Naive thymus-derived CD4-positive, alpha-beta T cell (primary cell): ENCODE data around the gene ARHGAP10. TPM values are rescaled to one million over a fixed set of nuclear protein-coding genes. Genes with fewer than 3 reads are reported as not detected.

Experiments
- ATAC-seq: fragments of 150-1000 bp; cut with Tn5 transposase; 2 replicates; pipeline ENCODE4 v1.10.0; 2021; ENCODE audit warnings: mild to moderate bottlenecking, moderate library complexity
- CTCF ChIA-PET: fragments of 350-600 bp; sonication (Branson Sonifier 250); formaldehyde crosslinking; loops from one replicate; lab custom pipeline; 2021; ENCODE audit warnings: antibody characterized with exemption; lab: Charles Lee
- POLR2A ChIA-PET: fragments of 350-600 bp; sonication (Branson Sonifier 250); formaldehyde crosslinking; loops from one replicate; lab custom pipeline; 2021; ENCODE audit warnings: antibody characterized with exemption, inconsistent platforms; lab: Charles Lee
- DNase-seq, 9 donors: peaks; one replicate each; pipeline versions ENCODE4 v3.0.0 to v3.0.0-alpha.2; 2020 to 2022; ENCODE audit warnings: mixed read lengths in 1 of 9
- H3K27ac ChIP-seq: one replicate; pipeline ENCODE4 v1.7.0; 2013; ENCODE audit warnings: mild to moderate bottlenecking, low read depth, low read length, moderate library complexity
- H3K27me3 ChIP-seq, 2 donors: one replicate each; pipeline ENCODE4 v1.7.0; 2013; ENCODE audit warnings: low read length in 2 of 2, mild to moderate bottlenecking in 2 of 2, moderate library complexity in 2 of 2; ENCODE audit not compliant: control insufficient read depth in 2 of 2, insufficient read depth in 2 of 2
- H3K36me3 ChIP-seq, 3 experiments: 1 replicate in 2 of 3; 2 replicates in 1 of 3; pipeline ENCODE4 v1.7.0; 2013; ENCODE audit warnings: low read length in 3 of 3, mild to moderate bottlenecking in 3 of 3, moderate library complexity in 1 of 3; ENCODE audit not compliant: insufficient read depth in 3 of 3, control insufficient read depth in 2 of 3
- H3K4me1 ChIP-seq, 2 donors: one replicate each; pipeline ENCODE4 v1.7.0; 2013; ENCODE audit warnings: low read length in 2 of 2, mild to moderate bottlenecking in 2 of 2, moderate library complexity in 1 of 2; ENCODE audit not compliant: control insufficient read depth in 2 of 2, insufficient read depth in 2 of 2
- H3K4me3 ChIP-seq: 2 replicates; pipeline ENCODE4 v1.7.0; 2013; ENCODE audit warnings: mild to moderate bottlenecking, low read length
- H3K9me3 ChIP-seq, 3 experiments: 1 replicate in 2 of 3; 2 replicates in 1 of 3; pipeline ENCODE4 v1.7.0; 2013; ENCODE audit warnings: low read length in 3 of 3; ENCODE audit not compliant: control insufficient read depth in 2 of 3
- H3K27ac Mint-ChIP-seq, 9 donors: one replicate each; pipeline ENCODE4 v1.8.0; 2020 to 2022; ENCODE audit warnings: mixed read lengths in 9 of 9, mild to moderate bottlenecking in 8 of 9, moderate library complexity in 5 of 9, inconsistent platforms in 2 of 9
- H3K27me3 Mint-ChIP-seq, 5 donors: one replicate each; pipeline ENCODE4 v1.8.0; 2021 to 2022; ENCODE audit warnings: mixed read lengths in 5 of 5, mild to moderate bottlenecking in 1 of 5
- H3K36me3 Mint-ChIP-seq, 5 donors: one replicate each; pipeline ENCODE4 v1.8.0; 2020 to 2022; ENCODE audit warnings: mixed read lengths in 5 of 5, mild to moderate bottlenecking in 3 of 5, inconsistent platforms in 1 of 5
- H3K4me1 Mint-ChIP-seq, 7 donors: one replicate each; pipeline ENCODE4 v1.8.0; 2020 to 2022; ENCODE audit warnings: mixed read lengths in 7 of 7, mild to moderate bottlenecking in 3 of 7, inconsistent platforms in 1 of 7
- H3K4me3 Mint-ChIP-seq, 10 donors: one replicate each; pipeline ENCODE4 v1.8.0; 2020 to 2022; ENCODE audit warnings: mild to moderate bottlenecking in 10 of 10, mixed read lengths in 10 of 10, moderate library complexity in 6 of 10, inconsistent platforms in 2 of 10
- H3K9me3 Mint-ChIP-seq, 11 donors: one replicate each; pipeline ENCODE4 v1.8.0; 2020 to 2022; ENCODE audit warnings: mixed read lengths in 11 of 11, mild to moderate bottlenecking in 4 of 11, inconsistent platforms in 1 of 11, moderate library complexity in 1 of 11
- intact Hi-C, 2 donors: fragments of 100-400 bp; cut with micrococcal nuclease; formaldehyde crosslinking; loops; one replicate each; pipeline ENCODE4 v1.15.1; 2023
- polyA plus RNA-seq, 2 donors: library from polyadenylated mRNA; unstranded; fragments of 300-500 nt; fragmentation: Illumina TruSeq; gene quantifications; one replicate each; pipeline ENCODE4 v1.2.3, GENCODE V29; 2021
- total RNA-seq, 6 experiments: library from RNA in 5 of 6; stranded (reverse) in 5 of 6; gene quantifications; 1 replicate in 5 of 6; 2 replicates in 1 of 6; pipeline ENCODE4 v1.2.3 and lab custom pipeline; 2021 to 2026

Gene ARHGAP10
- total and polyA plus RNA-seq, 7 experiments from 2014 or later = 1.9 to 8.5 (median 3.0) TPM

- Histone ChIP-seq H3K36me3 (no peaks in the 10 kb centered on the region), H3K27ac (no peak overlapping the region), H3K9me3 (no peaks in the 10 kb centered on the region), H3K4me3 (no peak overlapping the region), H3K4me1 (peaks cover 0 to 11% of the 10 kb centered on the region in 2 donors), H3K27me3 (no peaks in the 10 kb centered on the region)
- Mint-ChIP-seq H3K4me1 (peaks cover 0 to 27% (median 17%) of the 10 kb centered on the region in 7 donors), H3K4me3 (peak overlapping the region in 2 of 10 donors; percentile 0 to 31), H3K9me3 (peaks cover 0 to 12% (median 3%) of the 10 kb centered on the region in 11 donors), H3K36me3 (peaks cover 0 to 10% (median 4%) of the 10 kb centered on the region in 5 donors), H3K27ac (no peak overlapping the region), H3K27me3 (peaks cover 0 to 3% (median 0%) of the 10 kb centered on the region in 5 donors)
- intact Hi-C loops = no loop called here
- CTCF ChIA-PET = no interaction called here
- POLR2A ChIA-PET = no interaction called here
- ATAC-seq (no peak), DNase-seq (no peak)
Observed at GRCh38 chr4:148004228-148004857, 272.5 kb downstream of the ARHGAP10 start.

GRCh38 chr4:148006001-148006400 lies 274.1 kb downstream of the ARHGAP10 start:
- no peak for DNase-seq
- CTCF ChIA-PET = interaction anchor here (1.0 kb wide), 1 partner anchor 14 kb away, joined by 3 read pairs; no protein-coding TSS in a partner anchor

GRCh38 chr4:148007314-148007760 lies 275.4 kb downstream of the ARHGAP10 start:
- Histone ChIP-seq H3K27ac (no peak overlapping the region), H3K27me3 (no peaks in the 10 kb centered on the region), H3K9me3 (peaks cover 0 to 4% (median 0%) of the 10 kb centered on the region in 3 experiments), H3K4me1 (peaks cover 0 to 11% of the 10 kb centered on the region in 2 donors), H3K4me3 (no peak overlapping the region), H3K36me3 (no peaks in the 10 kb centered on the region)
- Mint-ChIP-seq H3K4me1 (peaks cover 0 to 27% (median 17%) of the 10 kb centered on the region in 7 donors), H3K9me3 (peaks cover 0 to 14% (median 7%) of the 10 kb centered on the region in 11 donors), H3K27ac (no peak overlapping the region), H3K4me3 (no peak overlapping the region), H3K36me3 (peaks cover 4 to 13% (median 8%) of the 10 kb centered on the region in 5 donors), H3K27me3 (peaks cover 0 to 3% (median 0%) of the 10 kb centered on the region in 5 donors)
- DNase-seq = no peak
- POLR2A ChIA-PET = interaction anchor here (0.6 kb wide), 1 partner anchor 11 kb away, joined by 4 read pairs; no protein-coding TSS in a partner anchor
- intact Hi-C loops = no loop called here
- CTCF ChIA-PET = interaction anchor here (0.9 to 1.0 kb wide), 2 partner anchors 11 to 12 kb away, joined by 3 read pairs; no protein-coding TSS in a partner anchor
- peak; percentile 80 for ATAC-seq

More at GRCh38 chr4:148006001-148006400, 274.1 kb downstream of the ARHGAP10 start:
- peaks cover 0 to 27% (median 17%) of the 10 kb centered on the region in 7 donors for H3K4me1 Mint-ChIP-seq
- no peak overlapping the region for H3K4me3 Mint-ChIP-seq
- Histone ChIP-seq H3K4me3 (no peak overlapping the region), H3K9me3 (no peaks in the 10 kb centered on the region), H3K36me3 (no peaks in the 10 kb centered on the region), H3K27me3 (no peaks in the 10 kb centered on the region), H3K4me1 (peaks cover 0 to 11% of the 10 kb centered on the region in 2 donors), H3K27ac (no peak overlapping the region)
- ATAC-seq = no peak
- POLR2A ChIA-PET = no interaction called here
- intact Hi-C loops = no loop called here
- H3K36me3 Mint-ChIP-seq = peaks cover 0 to 8% (median 6%) of the 10 kb centered on the region in 5 donors
- peaks cover 0 to 3% (median 0%) of the 10 kb centered on the region in 5 donors for H3K27me3 Mint-ChIP-seq
- H3K27ac Mint-ChIP-seq = no peak overlapping the region
- H3K9me3 Mint-ChIP-seq = peaks cover 0 to 13% (median 4%) of the 10 kb centered on the region in 11 donors

DNA sequence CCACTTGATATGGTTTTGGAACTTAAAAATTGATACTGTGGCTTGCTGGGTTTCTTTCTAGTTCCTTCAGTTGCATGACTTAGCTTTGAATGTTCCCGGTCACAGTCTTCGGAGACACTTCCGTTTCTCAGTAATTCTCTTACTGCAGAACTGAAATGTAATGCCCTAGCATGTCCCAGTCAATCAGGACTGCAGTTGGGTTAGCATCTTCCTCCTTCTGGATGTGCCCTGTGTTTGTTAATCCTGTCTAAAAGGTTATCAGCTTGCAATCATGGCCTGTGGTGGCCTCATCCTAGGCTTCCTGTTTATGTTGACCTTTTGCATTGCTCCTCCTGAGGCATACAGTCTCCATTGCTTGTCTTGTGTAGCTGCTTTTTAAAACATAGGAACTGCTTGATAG lies 275.9 kb downstream of the ARHGAP10 start:
- no peaks in the 10 kb centered on the region for H3K27me3 ChIP-seq
- H3K27me3 Mint-ChIP-seq = peaks cover 0 to 3% (median 0%) of the 10 kb centered on the region in 5 donors
- no peak overlapping the region for H3K4me3 Mint-ChIP-seq
- ChIA-PET CTCF (interaction anchor here (0.9 kb wide), 1 partner anchor 11 kb away, joined by 3 read pairs; no protein-coding TSS in a partner anchor), POLR2A (interaction anchor here (0.6 kb wide), 1 partner anchor 12 kb away, joined by 4 read pairs; no protein-coding TSS in a partner anchor)
- peaks cover 0 to 27% (median 17%) of the 10 kb centered on the region in 7 donors for H3K4me1 Mint-ChIP-seq
- ATAC-seq = peak; percentile 66
- H3K36me3 ChIP-seq = no peaks in the 10 kb centered on the region
- no peak overlapping the region for H3K27ac ChIP-seq
- peak overlapping the region in 1 of 9 donors; percentile 16 for H3K27ac Mint-ChIP-seq
- intact Hi-C loops = no loop called here
- peaks cover 0 to 4% (median 0%) of the 10 kb centered on the region in 3 experiments for H3K9me3 ChIP-seq
- H3K9me3 Mint-ChIP-seq = peaks cover 0 to 14% (median 6%) of the 10 kb centered on the region in 11 donors
- H3K36me3 Mint-ChIP-seq = peaks cover 4 to 13% (median 8%) of the 10 kb centered on the region in 5 donors
- H3K4me1 ChIP-seq = peaks cover 0 to 11% of the 10 kb centered on the region in 2 donors
- no peak overlapping the region for H3K4me3 ChIP-seq
- no peak for DNase-seq

DNA sequence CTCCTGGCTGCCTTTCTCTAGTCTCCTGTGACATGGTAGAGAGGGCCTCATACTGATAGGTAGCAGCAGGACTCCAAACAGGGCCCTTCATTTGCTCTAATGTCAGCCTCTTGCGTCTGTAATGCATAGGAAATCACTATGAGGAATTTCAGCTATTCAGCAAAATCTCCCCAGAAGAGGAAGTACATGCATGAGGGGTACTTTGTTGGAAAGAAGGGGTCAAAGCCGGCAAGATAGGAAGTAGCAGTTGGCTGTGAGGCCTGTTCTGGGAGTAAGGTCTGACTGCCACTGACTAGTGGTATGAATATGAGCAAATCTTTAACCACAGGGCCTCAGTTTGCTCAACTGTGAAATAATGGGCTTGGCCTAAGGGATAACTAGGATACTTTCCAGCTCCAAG lies 283.2 kb downstream of the ARHGAP10 start:
- Mint-ChIP-seq H3K27ac (no peak overlapping the region), H3K27me3 (no peaks in the 10 kb centered on the region), H3K4me1 (peaks cover 0 to 4% (median 0%) of the 10 kb centered on the region in 7 donors), H3K9me3 (peaks cover 0 to 12% (median 5%) of the 10 kb centered on the region in 11 donors), H3K4me3 (no peak overlapping the region), H3K36me3 (peaks cover 0 to 13% (median 4%) of the 10 kb centered on the region in 5 donors)
- Histone ChIP-seq H3K36me3 (no peaks in the 10 kb centered on the region), H3K4me3 (no peak overlapping the region), H3K9me3 (peaks cover 0 to 4% (median 0%) of the 10 kb centered on the region in 3 experiments), H3K27ac (no peak overlapping the region), H3K4me1 (no peaks in the 10 kb centered on the region), H3K27me3 (no peaks in the 10 kb centered on the region)
- no peak for ATAC-seq
- POLR2A ChIA-PET = no interaction called here
- intact Hi-C loops = no loop called here
- CTCF ChIA-PET = no interaction called here
- no peak for DNase-seq

DNA sequence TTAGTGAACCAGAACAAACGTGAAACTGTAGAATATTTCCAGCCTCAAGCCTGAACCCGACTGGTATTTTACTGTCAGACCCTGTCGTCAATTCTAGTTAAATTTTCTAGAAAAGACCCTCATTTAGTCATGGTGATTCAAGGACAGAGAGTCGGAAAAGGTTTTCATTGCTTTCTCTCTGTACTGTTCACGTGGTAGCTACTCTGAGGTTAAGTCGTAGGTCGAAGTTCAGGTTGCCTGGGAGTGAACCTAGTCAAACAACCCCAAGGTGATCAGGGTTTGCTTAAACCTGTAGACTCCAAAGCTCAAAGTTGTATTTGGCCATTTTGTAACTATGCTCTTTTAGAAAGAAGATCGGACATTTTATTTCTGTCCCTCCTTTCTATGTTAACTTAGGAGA lies 283.6 kb downstream of the ARHGAP10 start:
- ChIA-PET POLR2A (no interaction called here), CTCF (no interaction called here)
- H3K27me3 ChIP-seq = no peaks in the 10 kb centered on the region
- Mint-ChIP-seq H3K36me3 (peaks cover 0 to 12% (median 4%) of the 10 kb centered on the region in 5 donors), H3K4me3 (no peak overlapping the region), H3K27ac (no peak overlapping the region), H3K4me1 (peaks cover 0 to 4% (median 0%) of the 10 kb centered on the region in 7 donors), H3K27me3 (no peaks in the 10 kb centered on the region), H3K9me3 (peaks cover 0 to 12% (median 5%) of the 10 kb centered on the region in 11 donors)
- H3K4me3 ChIP-seq = no peak overlapping the region
- peaks cover 0 to 4% (median 0%) of the 10 kb centered on the region in 3 experiments for H3K9me3 ChIP-seq
- intact Hi-C loops = no loop called here
- no peak for ATAC-seq
- no peak overlapping the region for H3K27ac ChIP-seq
- H3K36me3 ChIP-seq = no peaks in the 10 kb centered on the region
- DNase-seq = no peak
- H3K4me1 ChIP-seq = no peaks in the 10 kb centered on the region
